Fibroblast of mammary gland (primary cell): Measurements from ENCODE around the gene GMPR2.
A peak's percentile ranks its signal among the peaks of the same experiment; 100 is the strongest.
"Not testable (repeated sequence)": the region's sequence is repeated elsewhere in the genome, so short reads cannot be mapped to it uniquely, and the experiment has no call there.

Source experiments
- DNase-seq: peaks from one replicate; pipeline ENCODE4 v3.0.0-alpha.2; 2010; ENCODE audit warnings: low read depth
- H3K4me3 ChIP-seq: 2 replicates; pipeline ENCODE4 v1.5.1; 2011; ENCODE audit warnings: low read depth, mild to moderate bottlenecking, low read length, moderate library complexity; ENCODE audit not compliant: control insufficient read depth
- TF ChIP-seq, protein P1 (sequence below): conservative IDR thresholded peaks from 2 replicates; pipeline ENCODE4 v1.5.1; 2011; ENCODE audit warnings: low read depth, low read length, inconsistent platforms; ENCODE audit not compliant: control insufficient read depth, insufficient read depth

GMPR2 gene

DNA sequence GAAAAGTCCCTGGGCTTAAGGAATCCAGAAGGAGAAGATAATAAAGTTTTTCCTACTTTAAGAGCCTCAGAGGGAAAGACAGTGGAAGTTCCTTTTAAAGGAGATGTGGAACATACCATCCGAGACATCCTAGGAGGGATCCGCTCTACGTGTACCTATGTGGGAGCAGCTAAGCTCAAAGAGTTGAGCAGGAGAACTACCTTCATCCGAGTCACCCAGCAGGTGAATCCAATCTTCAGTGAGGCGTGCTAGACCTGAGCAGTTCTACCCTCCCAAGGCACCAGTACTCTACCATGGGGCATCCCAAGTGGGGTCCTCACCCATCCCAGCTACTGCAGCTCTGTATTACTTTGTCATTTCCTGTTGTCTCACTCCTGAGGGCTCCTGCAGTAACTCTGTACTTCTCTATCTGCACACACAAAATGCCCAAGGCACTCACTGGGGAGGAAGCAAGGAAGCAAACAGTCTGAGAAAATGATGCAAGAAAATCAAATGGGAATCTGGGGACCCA, 5.9 kb downstream of the GMPR2 start:
- H3K4me3 ChIP-seq: no peak overlapping the region
- DNase-seq: no peak

GRCh38 chr14:24240110-24240918, 7.6 kb downstream of the GMPR2 start:
- no peak for DNase-seq
- H3K4me3 ChIP-seq: no peak overlapping the region
- TF ChIP-seq, protein P1, sequence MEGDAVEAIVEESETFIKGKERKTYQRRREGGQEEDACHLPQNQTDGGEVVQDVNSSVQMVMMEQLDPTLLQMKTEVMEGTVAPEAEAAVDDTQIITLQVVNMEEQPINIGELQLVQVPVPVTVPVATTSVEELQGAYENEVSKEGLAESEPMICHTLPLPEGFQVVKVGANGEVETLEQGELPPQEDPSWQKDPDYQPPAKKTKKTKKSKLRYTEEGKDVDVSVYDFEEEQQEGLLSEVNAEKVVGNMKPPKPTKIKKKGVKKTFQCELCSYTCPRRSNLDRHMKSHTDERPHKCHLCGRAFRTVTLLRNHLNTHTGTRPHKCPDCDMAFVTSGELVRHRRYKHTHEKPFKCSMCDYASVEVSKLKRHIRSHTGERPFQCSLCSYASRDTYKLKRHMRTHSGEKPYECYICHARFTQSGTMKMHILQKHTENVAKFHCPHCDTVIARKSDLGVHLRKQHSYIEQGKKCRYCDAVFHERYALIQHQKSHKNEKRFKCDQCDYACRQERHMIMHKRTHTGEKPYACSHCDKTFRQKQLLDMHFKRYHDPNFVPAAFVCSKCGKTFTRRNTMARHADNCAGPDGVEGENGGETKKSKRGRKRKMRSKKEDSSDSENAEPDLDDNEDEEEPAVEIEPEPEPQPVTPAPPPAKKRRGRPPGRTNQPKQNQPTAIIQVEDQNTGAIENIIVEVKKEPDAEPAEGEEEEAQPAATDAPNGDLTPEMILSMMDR: no peak

More for the DNA sequence above, 5.9 kb downstream of the GMPR2 start:
- TF ChIP-seq, protein P1: no peak

DNA sequence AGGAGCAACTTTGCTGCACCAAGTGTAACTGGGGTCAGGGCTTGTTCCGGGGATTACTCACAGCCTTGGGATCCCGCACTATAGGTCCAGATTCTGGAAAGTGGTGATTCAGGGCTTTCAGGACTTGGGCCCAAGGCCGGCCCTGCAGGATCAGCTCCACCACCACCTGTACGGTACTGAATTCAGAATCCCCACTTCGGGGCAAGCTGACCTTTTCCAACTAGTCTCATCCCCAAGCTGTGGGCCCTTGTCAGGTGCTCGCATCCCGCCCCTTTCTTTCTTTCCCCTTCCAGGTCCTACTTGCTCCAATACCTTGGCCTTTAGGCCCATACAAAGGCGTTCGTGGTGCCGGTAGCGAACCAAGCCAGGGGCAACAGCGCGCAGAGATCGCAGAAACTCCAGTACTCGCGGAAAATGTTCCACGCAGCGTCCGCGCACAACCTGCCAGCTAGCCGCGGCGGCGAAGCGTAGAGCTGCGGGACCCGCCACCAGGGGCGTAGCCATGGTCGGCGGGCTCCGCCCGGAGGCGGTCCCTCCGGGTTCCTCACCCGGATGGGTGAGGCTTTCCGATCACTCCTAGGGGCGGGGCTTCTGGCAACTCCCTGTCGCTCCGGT, 9.2 kb downstream of the GMPR2 start:
- TF ChIP-seq, protein P1: peak; percentile 19
- peak overlapping the region; percentile 90 for H3K4me3 ChIP-seq
- DNase-seq: peak; percentile 86

GRCh38 chr14:24243336-24243836, 10.7 kb downstream of the GMPR2 start:
- peak; percentile 14 for DNase-seq
- H3K4me3 ChIP-seq: peak overlapping the region; percentile 90
- TF ChIP-seq, protein P1: no peak

- DNase-seq, H3K4me3 ChIP-seq: not testable (repeated sequence)
These were observed 12.6 kb downstream of the GMPR2 start for GRCh38 chr14:24245350-24245749.

DNA sequence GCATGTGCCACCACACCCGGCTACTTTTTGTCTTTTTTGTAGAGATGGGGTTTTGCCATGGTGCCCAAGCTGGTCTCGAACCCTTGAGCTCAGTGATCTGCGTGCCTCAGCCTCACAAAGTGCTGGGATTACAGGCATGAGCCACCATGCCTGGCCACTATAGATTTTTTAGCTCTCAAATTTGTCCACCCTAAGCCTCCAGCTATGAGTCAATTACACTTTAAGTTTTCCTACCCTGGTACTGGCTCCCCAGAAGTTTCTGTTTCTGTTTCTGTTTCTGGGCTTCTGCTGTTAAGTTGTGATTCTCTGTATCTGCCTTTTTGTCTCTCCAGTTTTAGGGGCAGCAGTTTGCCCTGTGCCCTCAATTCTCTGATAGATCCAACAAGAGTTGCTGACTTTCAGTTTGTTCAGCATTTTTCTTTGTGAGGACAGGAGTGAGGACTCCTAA, 14.1 kb downstream of the GMPR2 start:
- H3K4me3 ChIP-seq: no peak overlapping the region
- TF ChIP-seq, protein P1: no peak
- no peak for DNase-seq

- H3K4me3 ChIP-seq: no peak overlapping the region
- TF ChIP-seq, protein P1: no peak
- DNase-seq: no peak
These were observed 14.7 kb downstream of the GMPR2 start for GRCh38 chr14:24247422-24247821.
